WTC11 (cell line): Measurements from ENCODE around the gene SYTL2. TPM values are rescaled to one million over a fixed set of nuclear protein-coding genes. Genes with fewer than 3 reads are reported as not detected.

Experiments
- ATAC-seq: fragments of 200-7000 bp; cut with Tn5 transposase; 2 replicates; pipeline ENCODE4 v1.10.0; 2021; ENCODE audit warnings: mild to moderate bottlenecking, moderate library complexity
- CTCF ChIA-PET: fragments of 300-600 bp; sonication (Branson Sonifier 250); formaldehyde crosslinking; loops from one replicate; lab custom pipeline; 2021; ENCODE audit warnings: antibody characterized with exemption; lab: Charles Lee
- POLR2A ChIA-PET: fragments of 350-600 bp; sonication (Branson Sonifier 250); formaldehyde crosslinking; loops from one replicate; lab custom pipeline; 2021; ENCODE audit warnings: antibody characterized with exemption; lab: Charles Lee
- DNase-seq: peaks from one replicate; pipeline ENCODE4 v3.0.0; 2021; ENCODE audit warnings: low spot score
- H3K27ac Mint-ChIP-seq: 2 replicates; pipeline ENCODE4 v1.8.0; 2021; ENCODE audit warnings: mixed read lengths
- H3K27me3 Mint-ChIP-seq: 2 replicates; pipeline ENCODE4 v1.8.0; 2021; ENCODE audit warnings: low read depth, mild to moderate bottlenecking, moderate library complexity, mixed read lengths
- H3K36me3 Mint-ChIP-seq: 2 replicates; pipeline ENCODE4 v1.8.0; 2021; ENCODE audit warnings: mixed read lengths
- H3K4me1 Mint-ChIP-seq: 2 replicates; pipeline ENCODE4 v1.8.0; 2022; ENCODE audit warnings: mixed read lengths
- H3K4me3 Mint-ChIP-seq: 2 replicates; pipeline ENCODE4 v1.8.0; 2021; ENCODE audit warnings: mild to moderate bottlenecking, moderate library complexity, mixed read lengths
- H3K9me3 Mint-ChIP-seq: 2 replicates; pipeline ENCODE4 v1.8.0; 2021; ENCODE audit warnings: mixed read lengths
- ATF1 ChIP-seq: sonication (generic); formaldehyde crosslinking; IDR thresholded peaks from 2 replicates; pipeline ENCODE4 v1.8.1; 2023; ENCODE audit warnings: mild to moderate bottlenecking, moderate library complexity, missing genetic modification reagents
- ATF2 ChIP-seq: sonication (generic); formaldehyde crosslinking; IDR thresholded peaks from 2 replicates; pipeline ENCODE4 v1.8.1; 2022; ENCODE audit warnings: low read depth, missing genetic modification reagents, borderline replicate concordance
- CREM ChIP-seq: sonication (generic); formaldehyde crosslinking; IDR thresholded peaks from 2 replicates; pipeline ENCODE4 v1.8.1; 2022; ENCODE audit warnings: mild to moderate bottlenecking, missing genetic modification reagents, moderate library complexity
- ERG ChIP-seq: fragments of 250-450 bp; sonication (Bioruptor Pico); IDR thresholded peaks from 2 replicates; pipeline ENCODE4 v1.8.0; 2021; ENCODE audit warnings: mild to moderate bottlenecking
- GTF2I ChIP-seq: fragments of 250-450 bp; sonication (Bioruptor Pico); conservative IDR thresholded peaks from 2 replicates; pipeline ENCODE4 v1.4.0; 2021; ENCODE audit warnings: mild to moderate bottlenecking
- HMGA2 ChIP-seq: fragments of 250-450 bp; sonication (Bioruptor Pico); IDR thresholded peaks from 2 replicates; pipeline ENCODE4 v1.4.0; 2021; ENCODE audit warnings: mild to moderate bottlenecking, moderate library complexity
- JUN ChIP-seq: sonication (generic); formaldehyde crosslinking; IDR thresholded peaks from 2 replicates; pipeline ENCODE4 v1.8.0; 2023; ENCODE audit warnings: mild to moderate bottlenecking, missing genetic modification reagents
- MAX ChIP-seq: sonication (generic); formaldehyde crosslinking; IDR thresholded peaks from 2 replicates; pipeline ENCODE4 v1.8.0; 2022; ENCODE audit warnings: mild to moderate bottlenecking, missing genetic modification reagents
- SMAD3 ChIP-seq: sonication (generic); formaldehyde crosslinking; IDR thresholded peaks from 2 replicates; pipeline ENCODE4 v1.8.0; 2022; ENCODE audit warnings: missing genetic modification reagents, mild to moderate bottlenecking, borderline replicate concordance
- TCF7 ChIP-seq: sonication (generic); formaldehyde crosslinking; IDR thresholded peaks from 2 replicates; pipeline ENCODE4 v1.8.0; 2022; ENCODE audit warnings: mild to moderate bottlenecking, low read depth, missing genetic modification reagents, moderate library complexity
- ZNF121 ChIP-seq: sonication (generic); formaldehyde crosslinking; IDR thresholded peaks from 2 replicates; pipeline ENCODE4 v1.8.0; 2023; ENCODE audit warnings: missing genetic modification reagents
- ZNF671 ChIP-seq: fragments of 250-450 bp; sonication (Bioruptor Pico); IDR thresholded peaks from 2 replicates; pipeline ENCODE4 v1.8.0; 2021; ENCODE audit warnings: mild to moderate bottlenecking
- total RNA-seq: library from RNA; stranded (reverse); gene quantifications from 3 replicates; pipeline ENCODE4 v1.2.3, GENCODE V29; 2021
- TF ChIP-seq, protein P1 (sequence below): sonication (generic); formaldehyde crosslinking; IDR thresholded peaks from 2 replicates; pipeline ENCODE4 v1.8.1; 2023; ENCODE audit warnings: mild to moderate bottlenecking, missing genetic modification reagents, moderate library complexity
- TF ChIP-seq, protein P2 (sequence below): sonication (generic); formaldehyde crosslinking; IDR thresholded peaks from 2 replicates; pipeline ENCODE4 v1.8.0; 2023; ENCODE audit warnings: mild to moderate bottlenecking, missing genetic modification reagents
- TF ChIP-seq, protein P3 (sequence below): fragments of 250-450 bp; sonication (Bioruptor Pico); IDR thresholded peaks from 2 replicates; pipeline ENCODE4 v1.9.0; 2021; ENCODE audit warnings: mild to moderate bottlenecking
- TF ChIP-seq, protein P4 (sequence below): sonication (generic); formaldehyde crosslinking; IDR thresholded peaks from 2 replicates; pipeline ENCODE4 v1.8.0; 2023; ENCODE audit warnings: missing genetic modification reagents

Gene SYTL2
- total RNA-seq, 1 experiment from 2014 or later: 7.1 TPM

- Mint-ChIP-seq H3K27me3 (no peaks in the 10 kb centered on the region; the same call in none of the 2 replicates), H3K4me3 (no peak overlapping the region), H3K4me1 (peaks cover 15% of the 10 kb centered on the region), H3K36me3 (peaks cover 9% of the 10 kb centered on the region; the same call in 1 of the 2 replicates), H3K9me3 (peaks cover 18% of the 10 kb centered on the region), H3K27ac (no peak overlapping the region)
- POLR2A ChIA-PET: interaction anchor here (0.6 kb wide), 1 partner anchor 49 kb away, joined by 4 read pairs; no protein-coding TSS in a partner anchor
- DNase-seq (no peak), ATAC-seq (no peak)
- TF ChIP-seq, protein P1, sequence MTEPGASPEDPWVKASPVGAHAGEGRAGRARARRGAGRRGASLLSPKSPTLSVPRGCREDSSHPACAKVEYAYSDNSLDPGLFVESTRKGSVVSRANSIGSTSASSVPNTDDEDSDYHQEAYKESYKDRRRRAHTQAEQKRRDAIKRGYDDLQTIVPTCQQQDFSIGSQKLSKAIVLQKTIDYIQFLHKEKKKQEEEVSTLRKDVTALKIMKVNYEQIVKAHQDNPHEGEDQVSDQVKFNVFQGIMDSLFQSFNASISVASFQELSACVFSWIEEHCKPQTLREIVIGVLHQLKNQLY (CRISPR knock-in tag): no peak
- no peak for TF ChIP-seq MAX (CRISPR knock-in tag)
- TF ChIP-seq, protein P2, sequence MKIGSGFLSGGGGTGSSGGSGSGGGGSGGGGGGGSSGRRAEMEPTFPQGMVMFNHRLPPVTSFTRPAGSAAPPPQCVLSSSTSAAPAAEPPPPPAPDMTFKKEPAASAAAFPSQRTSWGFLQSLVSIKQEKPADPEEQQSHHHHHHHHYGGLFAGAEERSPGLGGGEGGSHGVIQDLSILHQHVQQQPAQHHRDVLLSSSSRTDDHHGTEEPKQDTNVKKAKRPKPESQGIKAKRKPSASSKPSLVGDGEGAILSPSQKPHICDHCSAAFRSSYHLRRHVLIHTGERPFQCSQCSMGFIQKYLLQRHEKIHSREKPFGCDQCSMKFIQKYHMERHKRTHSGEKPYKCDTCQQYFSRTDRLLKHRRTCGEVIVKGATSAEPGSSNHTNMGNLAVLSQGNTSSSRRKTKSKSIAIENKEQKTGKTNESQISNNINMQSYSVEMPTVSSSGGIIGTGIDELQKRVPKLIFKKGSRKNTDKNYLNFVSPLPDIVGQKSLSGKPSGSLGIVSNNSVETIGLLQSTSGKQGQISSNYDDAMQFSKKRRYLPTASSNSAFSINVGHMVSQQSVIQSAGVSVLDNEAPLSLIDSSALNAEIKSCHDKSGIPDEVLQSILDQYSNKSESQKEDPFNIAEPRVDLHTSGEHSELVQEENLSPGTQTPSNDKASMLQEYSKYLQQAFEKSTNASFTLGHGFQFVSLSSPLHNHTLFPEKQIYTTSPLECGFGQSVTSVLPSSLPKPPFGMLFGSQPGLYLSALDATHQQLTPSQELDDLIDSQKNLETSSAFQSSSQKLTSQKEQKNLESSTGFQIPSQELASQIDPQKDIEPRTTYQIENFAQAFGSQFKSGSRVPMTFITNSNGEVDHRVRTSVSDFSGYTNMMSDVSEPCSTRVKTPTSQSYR (CRISPR knock-in tag): no peak
- TF ChIP-seq JUN: no peak
- TF ChIP-seq ERG (CRISPR knock-in tag): no peak
- no peak for TF ChIP-seq ZNF671
- no peak for TF ChIP-seq ATF1
- no peak for TF ChIP-seq HMGA2 (CRISPR knock-in tag)
- no peak for TF ChIP-seq GTF2I (CRISPR knock-in tag)
- TF ChIP-seq TCF7 (CRISPR knock-in tag): no peak
- no peak for TF ChIP-seq ZNF121
- TF ChIP-seq, protein P3, sequence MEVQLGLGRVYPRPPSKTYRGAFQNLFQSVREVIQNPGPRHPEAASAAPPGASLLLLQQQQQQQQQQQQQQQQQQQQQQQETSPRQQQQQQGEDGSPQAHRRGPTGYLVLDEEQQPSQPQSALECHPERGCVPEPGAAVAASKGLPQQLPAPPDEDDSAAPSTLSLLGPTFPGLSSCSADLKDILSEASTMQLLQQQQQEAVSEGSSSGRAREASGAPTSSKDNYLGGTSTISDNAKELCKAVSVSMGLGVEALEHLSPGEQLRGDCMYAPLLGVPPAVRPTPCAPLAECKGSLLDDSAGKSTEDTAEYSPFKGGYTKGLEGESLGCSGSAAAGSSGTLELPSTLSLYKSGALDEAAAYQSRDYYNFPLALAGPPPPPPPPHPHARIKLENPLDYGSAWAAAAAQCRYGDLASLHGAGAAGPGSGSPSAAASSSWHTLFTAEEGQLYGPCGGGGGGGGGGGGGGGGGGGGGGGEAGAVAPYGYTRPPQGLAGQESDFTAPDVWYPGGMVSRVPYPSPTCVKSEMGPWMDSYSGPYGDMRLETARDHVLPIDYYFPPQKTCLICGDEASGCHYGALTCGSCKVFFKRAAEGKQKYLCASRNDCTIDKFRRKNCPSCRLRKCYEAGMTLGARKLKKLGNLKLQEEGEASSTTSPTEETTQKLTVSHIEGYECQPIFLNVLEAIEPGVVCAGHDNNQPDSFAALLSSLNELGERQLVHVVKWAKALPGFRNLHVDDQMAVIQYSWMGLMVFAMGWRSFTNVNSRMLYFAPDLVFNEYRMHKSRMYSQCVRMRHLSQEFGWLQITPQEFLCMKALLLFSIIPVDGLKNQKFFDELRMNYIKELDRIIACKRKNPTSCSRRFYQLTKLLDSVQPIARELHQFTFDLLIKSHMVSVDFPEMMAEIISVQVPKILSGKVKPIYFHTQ (CRISPR knock-in tag): no peak
- TF ChIP-seq SMAD3 (CRISPR knock-in tag): no peak
- TF ChIP-seq ATF2 (CRISPR knock-in tag): no peak
- TF ChIP-seq CREM (CRISPR knock-in tag): no peak
- TF ChIP-seq, protein P4, sequence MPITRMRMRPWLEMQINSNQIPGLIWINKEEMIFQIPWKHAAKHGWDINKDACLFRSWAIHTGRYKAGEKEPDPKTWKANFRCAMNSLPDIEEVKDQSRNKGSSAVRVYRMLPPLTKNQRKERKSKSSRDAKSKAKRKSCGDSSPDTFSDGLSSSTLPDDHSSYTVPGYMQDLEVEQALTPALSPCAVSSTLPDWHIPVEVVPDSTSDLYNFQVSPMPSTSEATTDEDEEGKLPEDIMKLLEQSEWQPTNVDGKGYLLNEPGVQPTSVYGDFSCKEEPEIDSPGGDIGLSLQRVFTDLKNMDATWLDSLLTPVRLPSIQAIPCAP (CRISPR knock-in tag): no peak
- TF ChIP-seq, all 79 proteins: peak for 0
- CTCF ChIA-PET: no interaction called here
Measured at GRCh38 chr11:85769771-85770170, 41.2 kb downstream of the SYTL2 start.
